CD14-positive monocyte (primary cell): ENCODE data around the gene AMOTL1. TPM values are rescaled to one million over a fixed set of nuclear protein-coding genes. Genes with fewer than 3 reads are reported as not detected.

Experiments
- DNase-seq, 3 donors: peaks; one replicate each; pipeline ENCODE4 v3.0.0-alpha.2; 2011 to 2022
- H2AFZ ChIP-seq: 2 replicates; pipeline ENCODE4 v1.6.0; 2012; ENCODE audit warnings: mild to moderate bottlenecking, low read depth, low read length, inconsistent platforms; ENCODE audit not compliant: insufficient read depth, poor library complexity, severe bottlenecking
- H3K27ac ChIP-seq, 2 donors: 1 replicate in 1 of 2; 2 replicates in 1 of 2; pipeline ENCODE4 v1.5.1; 2012 to 2013; ENCODE audit warnings: low read length in 2 of 2, control low read depth in 1 of 2, inconsistent platforms in 1 of 2, low read depth in 1 of 2, mild to moderate bottlenecking in 1 of 2
- H3K27me3 ChIP-seq, 2 donors: one replicate each; pipeline versions ENCODE4 v1.6.0 to v1.6.1; 2011 to 2013; ENCODE audit warnings: low read length in 2 of 2; ENCODE audit not compliant: control insufficient read depth in 2 of 2, insufficient read depth in 2 of 2
- H3K36me3 ChIP-seq, 2 donors: replicated peaks in 1 of 2; 1 replicate in 1 of 2; 2 replicates in 1 of 2; pipeline versions ENCODE4 v1.5.1 to v1.6.1; 2012 to 2013; ENCODE audit warnings: low read length in 2 of 2, control low read depth in 1 of 2, inconsistent platforms in 1 of 2, mild to moderate bottlenecking in 1 of 2; ENCODE audit not compliant: insufficient read depth in 2 of 2, control insufficient read depth in 1 of 2
- H3K4me1 ChIP-seq, 2 donors: 1 replicate in 1 of 2; 2 replicates in 1 of 2; pipeline versions ENCODE4 v1.5.1 to v1.6.1; 2012 to 2013; ENCODE audit warnings: low read length in 2 of 2, control low read depth in 1 of 2, inconsistent platforms in 1 of 2, mild to moderate bottlenecking in 1 of 2, moderate library complexity in 1 of 2; ENCODE audit not compliant: insufficient read depth in 2 of 2, control insufficient read depth in 1 of 2
- H3K4me2 ChIP-seq: replicated peaks from 2 replicates; pipeline ENCODE3; 2012; ENCODE audit warnings: low read length, moderate library complexity, mild to moderate bottlenecking; ENCODE audit not compliant: poor library complexity, severe bottlenecking; ENCODE audit errors: extremely low read depth
- H3K4me3 ChIP-seq, 3 experiments: fragments of 200-600 bp in 1 of 3; sonication (generic) in 1 of 3; replicated peaks in 1 of 3; 1 replicate in 2 of 3; 2 replicates in 1 of 3; pipeline ENCODE4 v1.5.1; 2011 to 2013; ENCODE audit warnings: low read length in 3 of 3, mild to moderate bottlenecking in 3 of 3, control low read depth in 2 of 3, low read depth in 2 of 3, inconsistent platforms in 1 of 3, moderate library complexity in 1 of 3
- H3K79me2 ChIP-seq: 2 replicates; pipeline ENCODE4 v1.6.0; 2012; ENCODE audit warnings: mild to moderate bottlenecking, control low read depth, inconsistent platforms, low read length, moderate library complexity; ENCODE audit not compliant: insufficient read depth
- H3K9ac ChIP-seq: 2 replicates; pipeline ENCODE4 v1.6.0; 2017; ENCODE audit warnings: low read length, mild to moderate bottlenecking; ENCODE audit not compliant: insufficient read depth, poor library complexity, severe bottlenecking
- H3K9me3 ChIP-seq, 2 donors: replicated peaks in 1 of 2; 1 replicate in 1 of 2; 2 replicates in 1 of 2; pipeline versions ENCODE4 v1.5.1 to v1.6.1; 2012 to 2013; ENCODE audit warnings: low read length in 2 of 2, control low read depth in 1 of 2; ENCODE audit not compliant: control insufficient read depth in 1 of 2, insufficient read depth in 1 of 2
- H4K20me1 ChIP-seq: 2 replicates; pipeline ENCODE4 v1.6.0; 2012; ENCODE audit warnings: mild to moderate bottlenecking, low read length, control low read depth, moderate library complexity; ENCODE audit not compliant: insufficient read depth
- H3K27ac Mint-ChIP-seq, 7 donors: one replicate each; pipeline ENCODE4 v1.8.0; 2020; ENCODE audit warnings: mild to moderate bottlenecking in 7 of 7, mixed read lengths in 7 of 7, moderate library complexity in 6 of 7, inconsistent platforms in 2 of 7
- H3K27me3 Mint-ChIP-seq, 3 donors: one replicate each; pipeline ENCODE4 v1.8.0; 2021 to 2022; ENCODE audit warnings: low read depth in 3 of 3, mild to moderate bottlenecking in 3 of 3, mixed read lengths in 3 of 3, moderate library complexity in 3 of 3, inconsistent platforms in 1 of 3
- H3K36me3 Mint-ChIP-seq, 2 donors: one replicate each; pipeline ENCODE4 v1.8.0; 2020; ENCODE audit warnings: mixed read lengths in 2 of 2, inconsistent platforms in 1 of 2, mild to moderate bottlenecking in 1 of 2
- H3K4me1 Mint-ChIP-seq: one replicate; pipeline ENCODE4 v1.8.0; 2020; ENCODE audit warnings: mild to moderate bottlenecking, mixed read lengths
- H3K4me3 Mint-ChIP-seq, 2 donors: one replicate each; pipeline ENCODE4 v1.8.0; 2020; ENCODE audit warnings: mild to moderate bottlenecking in 2 of 2, mixed read lengths in 2 of 2, moderate library complexity in 1 of 2
- H3K9me3 Mint-ChIP-seq, 7 donors: one replicate each; pipeline ENCODE4 v1.8.0; 2020 to 2022; ENCODE audit warnings: mixed read lengths in 7 of 7, mild to moderate bottlenecking in 6 of 7, moderate library complexity in 6 of 7, inconsistent platforms in 2 of 7
- WGBS: methylation state at CpG from one replicate; pipeline ENCODE4 v1.1.5; 2013; ENCODE audit warnings: missing lambda C conversion rate; ENCODE audit not compliant: insufficient coverage; 5-methylcytosine and 5-hydroxymethylcytosine counted together
- intact Hi-C, 2 donors: fragments of 100-400 bp; cut with micrococcal nuclease; formaldehyde crosslinking; loops; one replicate each; pipeline versions ENCODE4 v1.15.0 to v1.15.1; 2023
- polyA plus RNA-seq, 3 donors: library from polyadenylated mRNA; depleted of rRNA in 1 of 3; unstranded in 2 of 3; stranded (reverse) in 1 of 3; fragments of 300-500 nt in 2 of 3; fragments of >200 nt in 1 of 3; fragmentation: Illumina TruSeq in 2 of 3; gene quantifications; 1 replicate in 2 of 3; 2 replicates in 1 of 3; pipeline ENCODE4 v1.2.3, GENCODE V29; 2012 to 2021
- TF ChIP-seq, protein P1 (sequence below): fragments of 200-600 bp; IDR thresholded peaks from one replicate; pipeline ENCODE4 v1.8.0; 2022; ENCODE audit warnings: antibody characterized with exemption, mild to moderate bottlenecking

Gene AMOTL1
- polyA plus RNA-seq, 3 donors: 0.41 to 0.66 (median 0.46) TPM

DNA sequence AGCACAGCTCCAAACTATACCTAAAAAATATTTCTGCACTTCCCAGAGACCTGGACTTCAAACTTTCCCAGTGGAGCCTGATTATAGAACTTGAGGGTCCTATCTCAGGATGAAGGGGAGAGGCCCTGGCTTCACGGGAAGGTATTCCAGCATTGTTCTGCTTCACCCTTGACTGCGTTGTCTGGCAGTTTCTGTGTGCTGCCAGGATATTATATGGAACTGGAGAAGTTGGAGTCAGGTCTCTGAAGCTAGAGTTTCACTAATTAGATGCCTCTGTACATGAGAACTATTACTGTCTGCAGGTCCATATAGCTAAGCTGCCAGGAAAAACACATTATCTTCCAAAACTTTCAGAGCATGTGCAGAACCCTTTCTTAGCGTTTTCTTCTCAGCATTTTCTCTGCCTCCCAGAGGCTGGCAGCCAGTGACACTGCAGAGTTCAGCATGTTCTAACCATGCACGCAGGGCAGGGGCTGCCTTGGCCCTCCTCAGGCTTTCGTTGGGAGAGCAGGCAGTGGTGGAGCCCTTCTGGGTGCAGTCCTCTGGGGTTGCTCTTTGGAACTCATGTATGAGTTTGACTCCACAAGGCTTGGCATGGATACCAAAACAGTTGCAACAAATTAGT lies 105.9 kb downstream of the AMOTL1 start:
- WGBS: 91% methylated on average over 5 of the region's 5 CpGs
- Mint-ChIP-seq H3K4me1 (peaks cover 13% of the 10 kb centered on the region), H3K27ac (no peak overlapping the region), H3K36me3 (peaks cover 30 to 34% of the 10 kb centered on the region in 2 donors), H3K27me3 (peaks cover 0 to 2% (median 0%) of the 10 kb centered on the region in 3 donors), H3K4me3 (no peak overlapping the region), H3K9me3 (no peaks in the 10 kb centered on the region)
- no peak overlapping the region for H3K27ac ChIP-seq
- H3K79me2 ChIP-seq: no peaks in the 10 kb centered on the region
- no peaks in the 10 kb centered on the region for H3K27me3 ChIP-seq
- H3K9me3 ChIP-seq: no peaks in the 10 kb centered on the region
- H3K4me1 ChIP-seq: peaks cover 12 to 13% of the 10 kb centered on the region in 2 donors
- intact Hi-C loops: no loop called here
- DNase-seq: no peak
- no peak overlapping the region for H3K4me3 ChIP-seq
- no peaks in the 10 kb centered on the region for H4K20me1 ChIP-seq
- H2AFZ ChIP-seq: no peak overlapping the region
- peaks cover 0 to 24% of the 10 kb centered on the region in 2 donors for H3K36me3 ChIP-seq
- TF ChIP-seq, protein P1, sequence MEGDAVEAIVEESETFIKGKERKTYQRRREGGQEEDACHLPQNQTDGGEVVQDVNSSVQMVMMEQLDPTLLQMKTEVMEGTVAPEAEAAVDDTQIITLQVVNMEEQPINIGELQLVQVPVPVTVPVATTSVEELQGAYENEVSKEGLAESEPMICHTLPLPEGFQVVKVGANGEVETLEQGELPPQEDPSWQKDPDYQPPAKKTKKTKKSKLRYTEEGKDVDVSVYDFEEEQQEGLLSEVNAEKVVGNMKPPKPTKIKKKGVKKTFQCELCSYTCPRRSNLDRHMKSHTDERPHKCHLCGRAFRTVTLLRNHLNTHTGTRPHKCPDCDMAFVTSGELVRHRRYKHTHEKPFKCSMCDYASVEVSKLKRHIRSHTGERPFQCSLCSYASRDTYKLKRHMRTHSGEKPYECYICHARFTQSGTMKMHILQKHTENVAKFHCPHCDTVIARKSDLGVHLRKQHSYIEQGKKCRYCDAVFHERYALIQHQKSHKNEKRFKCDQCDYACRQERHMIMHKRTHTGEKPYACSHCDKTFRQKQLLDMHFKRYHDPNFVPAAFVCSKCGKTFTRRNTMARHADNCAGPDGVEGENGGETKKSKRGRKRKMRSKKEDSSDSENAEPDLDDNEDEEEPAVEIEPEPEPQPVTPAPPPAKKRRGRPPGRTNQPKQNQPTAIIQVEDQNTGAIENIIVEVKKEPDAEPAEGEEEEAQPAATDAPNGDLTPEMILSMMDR: no peak
- no peak overlapping the region for H3K9ac ChIP-seq
- no peak overlapping the region for H3K4me2 ChIP-seq

DNA sequence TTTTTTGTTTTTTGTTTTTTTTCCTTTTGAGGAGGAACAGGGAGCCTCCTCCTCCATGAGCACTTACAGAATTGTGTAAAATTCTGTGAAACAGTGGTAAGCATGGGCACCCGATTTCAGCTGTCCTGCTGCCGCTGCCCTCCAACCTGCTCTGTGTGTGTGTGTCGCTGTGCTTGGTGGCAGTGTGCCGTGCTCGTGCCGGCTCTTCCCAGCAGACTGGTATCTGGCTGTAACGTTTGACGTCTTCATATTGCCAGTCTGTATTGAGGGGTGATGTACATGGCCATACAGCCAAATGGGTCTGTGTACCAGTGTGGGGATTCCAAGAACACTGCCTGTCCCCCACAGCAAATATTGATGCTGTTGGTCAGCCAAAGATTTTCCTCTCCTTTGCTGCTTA lies 108.1 kb downstream of the AMOTL1 start:
- peak overlapping the region; percentile 57 for H2AFZ ChIP-seq
- no peaks in the 10 kb centered on the region for H4K20me1 ChIP-seq
- H3K27me3 ChIP-seq: no peaks in the 10 kb centered on the region
- Mint-ChIP-seq H3K4me3 (no peak overlapping the region), H3K27me3 (peaks cover 0 to 2% (median 0%) of the 10 kb centered on the region in 3 donors), H3K27ac (peak overlapping the region in 5 of 7 donors; percentile 20 to 86 (median 54)), H3K4me1 (peaks cover 13% of the 10 kb centered on the region), H3K9me3 (no peaks in the 10 kb centered on the region), H3K36me3 (peaks cover 15 to 17% of the 10 kb centered on the region in 2 donors)
- H3K4me2 ChIP-seq: peak overlapping the region; percentile 19
- no peaks in the 10 kb centered on the region for H3K9me3 ChIP-seq
- H3K27ac ChIP-seq: peak overlapping the region in 1 of 2 donors; percentile 52
- peaks cover 0 to 3% of the 10 kb centered on the region in 2 donors for H3K36me3 ChIP-seq
- DNase-seq: no peak
- no peak overlapping the region for H3K4me3 ChIP-seq
- intact Hi-C loops: no loop called here
- H3K4me1 ChIP-seq: peaks cover 12 to 13% of the 10 kb centered on the region in 2 donors
- H3K79me2 ChIP-seq: no peaks in the 10 kb centered on the region
- 86% methylated on average over 7 of the region's 8 CpGs for WGBS
- no peak overlapping the region for H3K9ac ChIP-seq
- TF ChIP-seq, protein P1: no peak
